ENCODE measurements around the gene SMARCC1.

DNA sequence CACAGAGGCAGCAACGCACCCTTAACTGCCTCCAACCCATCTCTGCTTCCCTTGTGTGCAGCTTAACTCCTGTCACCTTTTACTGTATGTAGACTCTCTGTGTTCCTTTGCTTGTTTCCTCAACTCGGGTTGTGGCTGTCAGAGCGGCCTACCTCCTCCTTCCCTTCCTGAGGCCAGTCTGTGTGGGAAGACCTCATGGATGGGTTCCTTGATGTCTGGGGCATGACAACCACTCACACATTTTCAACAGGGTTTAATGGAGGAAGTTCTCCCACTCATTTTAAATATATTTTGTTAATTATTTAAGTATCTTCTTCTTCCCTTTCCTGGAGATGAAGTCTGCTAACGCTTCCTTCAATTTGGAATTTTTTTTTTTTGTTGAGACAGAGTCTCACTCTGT, 201.2 kb downstream of the SMARCC1 start:
- no peak for TF ChIP-seq EZH2 (IDR thresholded peaks at IDR 0.05; ENCODE audit: low read length, unreplicated experiment)
- TF ChIP-seq, protein P1, sequence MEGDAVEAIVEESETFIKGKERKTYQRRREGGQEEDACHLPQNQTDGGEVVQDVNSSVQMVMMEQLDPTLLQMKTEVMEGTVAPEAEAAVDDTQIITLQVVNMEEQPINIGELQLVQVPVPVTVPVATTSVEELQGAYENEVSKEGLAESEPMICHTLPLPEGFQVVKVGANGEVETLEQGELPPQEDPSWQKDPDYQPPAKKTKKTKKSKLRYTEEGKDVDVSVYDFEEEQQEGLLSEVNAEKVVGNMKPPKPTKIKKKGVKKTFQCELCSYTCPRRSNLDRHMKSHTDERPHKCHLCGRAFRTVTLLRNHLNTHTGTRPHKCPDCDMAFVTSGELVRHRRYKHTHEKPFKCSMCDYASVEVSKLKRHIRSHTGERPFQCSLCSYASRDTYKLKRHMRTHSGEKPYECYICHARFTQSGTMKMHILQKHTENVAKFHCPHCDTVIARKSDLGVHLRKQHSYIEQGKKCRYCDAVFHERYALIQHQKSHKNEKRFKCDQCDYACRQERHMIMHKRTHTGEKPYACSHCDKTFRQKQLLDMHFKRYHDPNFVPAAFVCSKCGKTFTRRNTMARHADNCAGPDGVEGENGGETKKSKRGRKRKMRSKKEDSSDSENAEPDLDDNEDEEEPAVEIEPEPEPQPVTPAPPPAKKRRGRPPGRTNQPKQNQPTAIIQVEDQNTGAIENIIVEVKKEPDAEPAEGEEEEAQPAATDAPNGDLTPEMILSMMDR (conservative IDR thresholded peaks at IDR 0.05; ENCODE audit: low read depth, low read length), result no peak
